UCSD-AML1 (cell line): ENCODE measurements around the gene KCNQ1.

Experiments
- DNase-seq: peaks from one replicate; lab custom pipeline; 2025; ENCODE audit not compliant: unreplicated experiment; lab: John Stamatoyannopoulos, UW

Gene KCNQ1

GRCh38 chr11:2673250-2673610, 228.4 kb downstream of the KCNQ1 start:
- no peak for DNase-seq

- DNase-seq = no peak
Observed at GRCh38 chr11:2673871-2674471, 229.2 kb downstream of the KCNQ1 start.

DNA sequence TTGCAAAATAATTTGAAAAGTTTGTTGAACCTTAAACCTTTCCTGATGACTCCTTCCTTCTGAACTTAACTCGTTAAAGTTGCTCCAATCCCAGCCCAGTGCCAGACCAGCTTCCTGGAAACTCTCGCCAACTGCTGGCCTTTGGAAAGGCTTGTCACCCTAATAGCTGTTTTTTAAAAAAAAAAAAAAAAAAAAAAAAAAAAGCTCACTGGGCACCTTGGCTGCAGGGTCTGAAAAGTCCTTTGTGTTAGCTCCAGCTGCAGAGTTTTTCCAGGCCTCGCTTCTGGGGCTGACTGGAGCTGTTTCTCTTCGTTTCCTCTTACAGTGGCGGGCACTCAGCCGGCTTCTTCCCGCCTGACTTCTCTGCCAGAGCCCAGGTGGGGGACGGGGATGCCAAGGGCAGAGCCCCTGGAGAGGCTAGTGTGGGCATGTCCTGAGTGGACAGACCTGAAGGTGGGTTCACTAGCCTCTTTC, 229.9 kb downstream of the KCNQ1 start:
- no peak for DNase-seq

- DNase-seq = no peak
Observed at GRCh38 chr11:2675540-2675939, 230.7 kb downstream of the KCNQ1 start.

GRCh38 chr11:2677127-2677526, 232.3 kb downstream of the KCNQ1 start:
- no peak for DNase-seq

- DNase-seq = no peak
Observed at GRCh38 chr11:2678396-2678795, 233.6 kb downstream of the KCNQ1 start.

GRCh38 chr11:2679011-2679676, 234.3 kb downstream of the KCNQ1 start:
- no peak for DNase-seq

- no peak for DNase-seq
Observed at GRCh38 chr11:2681408-2682145, 236.8 kb downstream of the KCNQ1 start.

DNA sequence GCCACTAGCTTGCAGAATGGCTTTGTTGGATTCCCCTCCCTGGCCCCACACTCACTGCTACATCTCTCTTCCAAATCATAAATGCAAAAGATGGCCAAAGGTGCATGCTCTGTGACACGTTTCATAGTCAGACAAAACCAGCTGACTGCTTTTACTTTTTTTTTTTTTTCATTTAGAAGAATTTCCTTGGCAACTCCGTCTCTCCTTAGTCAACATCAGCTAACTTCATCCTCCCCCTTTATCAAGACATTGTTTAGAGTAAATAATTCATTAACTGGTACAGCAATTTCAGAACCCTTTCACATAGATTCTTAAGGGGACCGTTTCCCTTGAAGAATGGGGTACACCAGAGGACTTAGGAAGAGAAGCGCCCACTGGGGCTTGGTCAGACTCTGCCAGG, 239.0 kb downstream of the KCNQ1 start:
- no peak for DNase-seq

DNA sequence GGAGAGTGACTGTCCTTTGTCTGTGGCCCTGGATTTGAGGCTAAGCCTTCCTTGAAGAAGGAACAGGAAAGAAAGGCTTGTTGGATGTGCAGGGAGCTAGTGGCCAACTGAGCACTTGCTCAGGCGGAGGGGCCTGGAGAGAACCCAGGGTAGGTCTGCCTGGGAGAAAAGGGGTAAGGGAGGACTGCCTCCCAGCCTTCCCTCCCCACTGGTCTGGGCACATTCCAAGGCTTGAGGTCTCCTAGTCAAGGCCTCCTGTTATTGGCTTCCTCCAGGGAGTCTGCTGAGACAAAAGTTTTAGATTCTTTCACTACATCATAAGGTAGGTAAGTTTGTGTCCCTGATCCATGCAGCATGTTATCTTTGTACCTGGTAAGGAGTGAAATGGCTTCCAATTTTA, 239.8 kb downstream of the KCNQ1 start:
- no peak for DNase-seq

DNA sequence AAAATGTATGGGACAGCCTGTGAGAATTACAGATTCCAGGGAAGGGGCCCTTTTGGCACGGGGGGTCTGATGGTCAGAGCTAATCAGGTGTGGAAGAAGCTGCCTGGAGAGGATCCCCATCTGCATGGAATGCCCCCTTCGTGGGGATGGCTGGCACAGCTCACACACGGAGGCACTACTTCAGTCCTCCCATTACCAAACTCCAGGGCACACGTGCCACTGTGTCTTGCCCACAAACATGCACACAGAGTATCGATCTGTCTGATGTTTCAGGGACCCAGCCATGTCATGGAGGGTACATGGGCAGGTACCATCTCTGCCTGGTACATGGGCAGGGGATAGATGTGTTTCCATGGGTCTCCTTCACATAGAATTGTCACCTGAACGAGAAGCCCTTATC, 240.2 kb downstream of the KCNQ1 start:
- DNase-seq = no peak

DNA sequence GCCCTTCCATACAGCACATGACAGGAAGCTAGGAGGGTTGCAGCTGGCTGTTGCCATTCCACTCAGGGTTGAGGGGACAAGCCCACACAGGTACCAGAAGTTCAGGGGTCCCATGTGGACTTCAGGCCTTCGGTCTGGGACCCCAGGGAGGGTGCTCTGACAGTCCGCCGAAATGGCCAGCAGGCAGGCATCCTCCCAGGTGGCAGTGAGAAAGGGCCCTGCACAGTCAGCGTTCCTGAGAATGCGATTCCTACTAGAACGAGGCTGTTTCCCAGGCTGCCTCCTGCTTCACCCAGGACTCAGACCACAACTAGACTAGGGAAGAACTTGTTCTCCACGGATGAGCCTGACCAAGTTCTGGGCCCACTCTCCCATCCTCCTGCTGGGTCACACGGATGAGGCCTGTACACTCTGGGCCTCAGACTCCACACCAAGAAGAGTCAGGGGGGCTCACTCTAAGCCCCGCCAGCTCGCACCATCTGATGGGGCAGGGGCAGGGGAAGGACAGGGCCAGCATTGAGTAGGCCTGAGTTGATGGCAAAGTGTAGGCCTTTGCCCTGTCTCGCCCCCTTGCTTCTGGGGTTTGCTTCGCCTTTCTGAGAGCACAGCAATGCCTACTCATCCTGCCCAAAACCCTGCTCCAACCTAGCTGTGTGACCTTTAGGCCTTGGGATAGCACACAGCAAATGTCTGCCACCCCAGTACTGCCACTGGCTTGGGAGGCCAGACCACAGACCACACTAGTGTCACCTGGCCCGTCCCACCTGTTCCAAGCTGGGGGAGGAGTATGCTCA, 241.0 kb downstream of the KCNQ1 start:
- DNase-seq = no peak

GRCh38 chr11:2686360-2687222, 241.8 kb downstream of the KCNQ1 start:
- DNase-seq = no peak

DNA sequence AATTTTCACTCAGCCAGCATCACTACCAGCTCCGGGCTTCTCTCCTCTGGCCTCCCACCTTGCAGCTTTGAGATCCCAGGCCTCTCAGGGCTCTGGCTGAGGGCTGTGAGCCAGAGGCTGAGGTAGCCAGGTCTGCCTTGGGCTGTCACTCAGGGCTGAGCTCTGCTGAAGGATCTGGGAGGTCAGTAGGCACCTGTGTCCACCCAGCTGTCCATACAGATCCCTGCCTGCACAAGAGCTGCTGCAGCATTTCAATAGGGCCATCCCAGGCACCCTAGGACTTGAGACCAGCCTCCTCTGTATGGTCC, 242.4 kb downstream of the KCNQ1 start:
- no peak for DNase-seq

- DNase-seq = no peak
Observed at GRCh38 chr11:2687782-2688191, 243.0 kb downstream of the KCNQ1 start.

GRCh38 chr11:2688381-2689231, 243.8 kb downstream of the KCNQ1 start:
- DNase-seq = no peak

DNA sequence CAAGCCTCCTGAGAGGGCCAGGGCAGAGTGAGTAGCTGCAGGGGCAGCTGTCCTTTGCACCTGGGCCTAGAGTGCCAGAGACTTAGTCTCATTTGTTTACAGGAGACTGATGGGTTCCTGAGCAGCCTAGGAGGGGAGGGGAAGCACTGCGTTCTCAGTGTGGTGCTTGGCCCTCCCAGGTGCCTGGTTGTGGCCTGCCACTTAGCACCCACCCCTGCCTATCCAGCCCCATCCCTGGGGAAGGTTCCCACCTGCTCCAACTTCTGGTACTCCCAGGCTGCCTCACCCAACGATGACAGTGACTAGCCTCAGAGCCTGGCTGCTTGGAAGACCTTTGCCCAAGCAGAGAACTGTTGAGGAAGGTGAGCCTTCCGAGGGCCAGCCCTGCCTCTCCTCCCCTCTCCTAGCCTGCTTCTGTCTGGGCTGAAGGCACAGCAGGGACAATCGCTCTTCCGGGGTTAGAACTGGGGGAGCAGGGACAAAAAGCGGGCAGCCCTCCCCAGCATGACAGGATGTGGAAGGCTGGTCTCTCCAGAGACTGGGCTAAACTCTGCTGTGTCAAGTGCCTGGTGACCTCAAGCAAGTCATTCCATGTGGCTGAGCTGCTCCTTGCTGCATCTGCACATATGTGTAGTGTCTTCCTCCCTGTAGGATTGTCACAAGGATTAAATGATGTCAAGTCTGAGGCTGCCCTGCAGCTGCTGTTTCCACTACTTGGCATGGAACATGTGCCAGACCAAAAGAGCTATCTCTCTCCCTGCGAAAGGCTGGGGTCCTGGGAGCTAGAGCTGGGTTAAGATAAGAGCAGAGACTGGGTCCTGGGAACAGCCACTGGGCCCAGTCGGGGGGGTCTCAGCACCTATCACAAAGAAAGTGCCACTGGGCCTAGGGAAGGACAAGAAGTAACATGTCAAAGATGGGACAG, 245.1 kb downstream of the KCNQ1 start:
- DNase-seq = no peak

GRCh38 chr11:2690596-2691354, 246.0 kb downstream of the KCNQ1 start:
- no peak for DNase-seq
